ENCODE results near the gene ANKRD60.

ANKRD60 gene

GRCh38 chr20:58244517-58245030 lies 16.1 kb upstream of the ANKRD60 start:
- DNase-seq, result no peak

- no peak for DNase-seq
Observed at GRCh38 chr20:58243653-58244410, 15.4 kb upstream of the ANKRD60 start.

DNA sequence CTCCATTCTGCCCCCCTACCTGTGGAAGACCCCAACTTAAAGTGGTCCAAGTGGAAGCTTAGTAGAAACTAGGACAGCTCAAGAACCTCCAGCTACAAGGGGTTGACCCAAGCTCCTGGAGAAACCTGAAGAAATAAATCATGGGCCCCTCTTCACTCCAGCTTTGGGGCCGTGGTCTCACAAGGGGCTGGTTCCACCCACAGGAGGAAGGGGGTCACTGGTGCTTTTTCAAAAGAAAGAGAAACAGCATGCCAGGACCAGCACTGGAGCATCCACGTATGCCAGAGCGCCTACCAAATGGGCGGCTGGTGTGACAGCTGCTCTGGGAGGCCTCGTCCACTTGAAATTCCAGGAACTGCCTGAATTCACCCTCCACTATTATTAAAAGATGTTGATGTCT lies 14.4 kb upstream of the ANKRD60 start:
- no peak for DNase-seq

DNA sequence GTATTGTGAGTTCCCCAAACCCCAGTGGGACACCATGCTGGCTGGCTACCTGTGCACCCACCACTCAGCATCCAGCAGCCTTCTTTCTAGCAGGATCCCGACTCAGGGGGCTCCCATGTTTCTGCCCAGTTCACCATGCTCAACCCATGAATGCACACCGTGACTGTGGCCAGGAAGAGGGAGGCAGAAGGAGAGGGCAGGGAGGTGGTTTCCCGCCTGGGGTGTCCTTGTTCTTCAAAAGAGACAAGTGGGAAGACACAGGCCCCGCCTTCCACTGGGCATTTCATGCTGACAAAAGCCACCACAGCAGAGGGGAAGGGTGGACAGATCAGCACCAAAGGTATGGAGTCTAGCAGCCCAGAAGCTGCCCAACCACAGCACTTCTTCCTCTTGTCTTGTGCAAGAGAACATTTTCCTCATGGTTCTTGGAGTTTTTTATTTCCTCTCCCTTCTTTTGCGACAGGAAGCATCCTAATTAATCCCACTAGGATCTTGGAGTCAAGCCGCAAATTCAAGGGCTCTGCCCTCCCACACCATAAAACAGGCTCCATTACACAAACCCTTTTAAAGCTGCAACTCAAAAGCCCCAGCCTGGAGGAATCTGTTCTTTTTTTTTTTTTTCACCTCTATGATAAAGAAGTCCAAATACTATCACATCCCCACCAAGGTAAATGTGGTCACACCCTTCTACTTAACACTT lies 13.5 kb upstream of the ANKRD60 start:
- DNase-seq, result no peak

DNA sequence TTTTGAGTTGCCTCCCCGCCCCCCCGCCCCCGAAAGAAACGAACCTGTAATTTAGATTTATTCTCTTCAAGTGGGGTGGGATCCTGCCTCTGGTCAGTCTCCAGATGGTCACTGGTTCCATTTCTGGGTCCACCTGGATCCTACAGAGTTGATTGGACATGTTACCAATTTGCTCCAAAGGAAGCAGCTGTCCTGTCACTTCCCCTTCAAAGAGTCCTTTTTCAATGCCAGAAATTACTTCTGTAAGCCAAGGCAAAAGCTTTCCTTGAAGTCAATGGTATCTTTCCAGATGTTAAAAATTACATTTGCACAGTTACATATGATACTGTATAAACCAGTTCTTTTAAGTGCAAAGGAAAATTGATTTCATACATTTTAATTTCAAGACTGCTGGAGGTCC lies 12.0 kb upstream of the ANKRD60 start:
- DNase-seq, result no peak

- no peak for DNase-seq
Observed at GRCh38 chr20:58239216-58239615, 10.8 kb upstream of the ANKRD60 start.

DNA sequence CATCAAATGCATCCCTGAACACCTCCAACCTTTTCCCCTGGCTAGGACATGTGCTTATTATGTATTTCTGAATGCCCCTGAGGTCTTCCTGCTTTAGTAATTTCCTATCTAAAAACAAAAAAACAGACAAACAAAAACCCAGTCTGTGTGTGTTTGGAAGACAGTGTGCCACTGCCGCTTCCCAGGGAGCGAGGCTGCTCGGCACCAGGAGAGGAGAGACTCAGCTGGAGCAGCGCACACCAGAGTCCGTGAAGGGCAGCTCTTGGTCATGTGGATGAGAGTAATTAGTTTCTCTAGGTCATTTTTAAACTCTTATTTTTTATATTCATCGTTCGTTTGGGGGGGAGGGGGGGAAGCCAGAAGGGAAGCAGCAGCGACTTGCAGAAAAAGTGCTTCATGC lies 10.0 kb upstream of the ANKRD60 start:
- no peak for DNase-seq

- DNase-seq, result no peak
Observed at GRCh38 chr20:58237318-58238132, 9.1 kb upstream of the ANKRD60 start.

- DNase-seq, result peak; percentile 59
Observed at GRCh38 chr20:58236612-58237317, 8.3 kb upstream of the ANKRD60 start.

GRCh38 chr20:58235010-58235409 lies 6.6 kb upstream of the ANKRD60 start:
- no peak for DNase-seq

GRCh38 chr20:58233881-58234528 lies 5.6 kb upstream of the ANKRD60 start:
- DNase-seq, result no peak

DNA sequence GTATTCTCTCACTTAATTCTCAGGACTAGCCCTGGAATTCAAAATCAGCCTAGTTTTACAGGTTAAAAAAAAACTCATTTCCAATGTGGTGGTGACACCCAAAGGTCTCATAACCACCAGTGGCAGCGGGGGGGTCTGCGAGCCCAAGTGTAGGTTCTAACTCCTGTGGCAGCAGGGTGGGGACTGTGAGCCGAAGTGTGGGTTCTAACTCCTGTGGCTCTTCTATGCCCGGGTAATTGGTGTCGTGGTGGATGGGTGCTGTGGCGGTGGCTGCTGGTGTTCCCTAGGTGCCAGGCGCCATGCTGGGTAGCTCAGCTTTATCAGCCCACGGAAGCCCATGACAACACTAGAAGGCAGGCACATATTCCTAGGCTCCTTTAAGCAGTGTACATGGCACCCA lies 4.9 kb upstream of the ANKRD60 start:
- no peak for DNase-seq

GRCh38 chr20:58231683-58232082 lies 3.2 kb upstream of the ANKRD60 start:
- no peak for DNase-seq

DNA sequence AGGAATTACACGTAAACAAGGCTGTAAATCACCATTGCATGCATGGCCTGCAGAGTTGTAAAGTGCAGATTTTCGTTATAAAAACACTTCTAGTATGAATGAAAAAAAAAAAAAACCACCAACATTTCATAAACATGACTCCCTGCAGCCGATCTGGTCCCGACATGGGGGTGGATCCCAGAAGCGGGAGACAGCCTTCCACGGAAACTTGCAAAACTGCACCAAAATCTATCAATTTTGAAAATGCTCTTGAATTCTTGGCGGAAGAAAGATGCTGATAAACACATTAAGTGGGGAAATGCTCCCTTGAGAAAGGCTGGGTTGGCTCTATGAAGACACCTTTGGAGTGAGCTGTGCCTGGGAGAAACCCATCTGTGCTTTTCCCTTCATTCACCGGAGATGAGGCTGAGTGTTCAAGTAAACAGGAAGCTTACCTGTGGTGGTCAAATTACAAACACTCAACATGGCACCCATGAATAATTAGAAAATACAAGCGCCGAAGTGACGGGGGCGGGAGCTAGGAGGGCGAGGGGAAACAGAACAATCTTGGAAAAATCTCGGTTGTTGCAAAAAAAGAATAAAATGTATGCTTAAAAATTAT lies 845 bp upstream of the ANKRD60 start:
- no peak for DNase-seq

DNA sequence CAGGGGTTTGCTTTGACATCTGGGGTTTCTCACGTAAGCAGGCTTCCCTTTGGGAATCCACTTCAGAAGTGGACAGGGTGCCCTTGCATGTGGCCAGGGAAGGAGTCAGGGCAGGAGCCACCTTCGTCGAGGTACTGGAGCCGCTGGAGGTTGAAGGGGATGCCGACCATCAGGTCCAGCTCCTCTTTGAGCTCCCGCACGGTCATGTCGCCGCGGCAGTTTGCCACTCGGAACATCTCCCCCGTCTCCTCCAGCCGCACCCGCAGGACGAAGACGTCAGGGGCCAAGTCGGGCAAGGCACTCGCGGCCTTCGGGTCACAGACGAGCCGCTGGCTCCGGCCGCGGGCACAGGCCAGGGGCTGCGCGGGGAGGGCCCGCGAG lies 360 bp downstream of the ANKRD60 start:
- no peak for DNase-seq

- no peak for DNase-seq
Observed at GRCh38 chr20:58227391-58228102, 906 bp downstream of the ANKRD60 start.

DNA sequence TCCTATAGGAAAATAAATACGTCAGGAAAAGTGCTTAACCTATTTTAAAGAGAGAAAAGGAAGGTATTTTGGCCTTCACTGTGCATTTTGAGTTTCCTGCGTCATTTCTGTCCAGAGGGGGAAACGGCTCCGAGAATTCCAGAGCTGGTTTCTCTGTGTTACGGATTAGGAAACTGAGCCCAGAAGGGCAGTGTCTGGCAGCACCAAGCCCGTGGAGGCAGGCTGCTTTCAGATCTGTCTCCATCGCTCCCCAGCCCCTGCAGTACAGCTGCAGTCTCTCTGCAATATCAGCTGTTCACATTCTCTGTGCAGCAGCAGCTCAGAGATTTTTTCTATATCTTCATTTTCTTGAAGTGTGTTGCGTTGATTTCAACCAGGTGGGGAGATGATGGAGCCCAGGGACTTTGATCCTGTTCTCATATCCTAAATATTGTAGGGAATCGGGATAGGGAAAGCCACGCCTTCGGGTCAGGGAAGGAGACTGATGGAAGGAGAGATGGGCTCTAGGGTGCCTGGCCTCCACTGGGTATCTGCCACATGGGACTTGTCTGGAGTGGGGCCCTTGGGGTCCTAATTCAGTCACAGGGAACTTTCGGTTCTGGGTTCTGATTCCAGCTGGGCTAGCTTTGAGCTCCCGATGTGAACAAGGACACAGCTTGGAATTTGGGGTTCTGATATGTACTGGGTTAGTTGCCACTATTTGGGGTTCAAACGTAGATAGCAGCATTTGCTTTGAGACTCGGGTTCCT lies 2.8 kb downstream of the ANKRD60 start:
- no peak for DNase-seq

DNA sequence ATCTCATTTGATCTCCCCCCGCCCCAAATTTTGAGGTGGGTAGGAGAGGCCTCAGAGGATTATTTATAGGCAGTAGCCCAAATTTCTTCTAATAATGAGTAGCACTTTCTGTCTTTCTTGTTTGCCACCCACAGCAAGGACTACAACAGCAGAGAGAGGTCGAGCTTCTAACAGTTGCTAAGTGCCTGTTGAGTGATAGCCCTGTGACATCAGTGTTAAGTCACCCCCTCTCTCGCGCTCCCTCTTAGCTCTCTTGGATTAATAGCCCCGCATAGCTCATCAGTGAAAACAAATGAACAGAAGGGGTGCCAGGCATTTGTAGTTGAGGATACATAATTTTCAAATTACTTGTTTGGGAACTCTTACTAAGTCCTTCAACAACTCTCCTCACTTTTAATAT lies 3.5 kb downstream of the ANKRD60 start:
- no peak for DNase-seq

GRCh38 chr20:58224097-58224496 lies 4.4 kb downstream of the ANKRD60 start:
- no peak for DNase-seq

DNA sequence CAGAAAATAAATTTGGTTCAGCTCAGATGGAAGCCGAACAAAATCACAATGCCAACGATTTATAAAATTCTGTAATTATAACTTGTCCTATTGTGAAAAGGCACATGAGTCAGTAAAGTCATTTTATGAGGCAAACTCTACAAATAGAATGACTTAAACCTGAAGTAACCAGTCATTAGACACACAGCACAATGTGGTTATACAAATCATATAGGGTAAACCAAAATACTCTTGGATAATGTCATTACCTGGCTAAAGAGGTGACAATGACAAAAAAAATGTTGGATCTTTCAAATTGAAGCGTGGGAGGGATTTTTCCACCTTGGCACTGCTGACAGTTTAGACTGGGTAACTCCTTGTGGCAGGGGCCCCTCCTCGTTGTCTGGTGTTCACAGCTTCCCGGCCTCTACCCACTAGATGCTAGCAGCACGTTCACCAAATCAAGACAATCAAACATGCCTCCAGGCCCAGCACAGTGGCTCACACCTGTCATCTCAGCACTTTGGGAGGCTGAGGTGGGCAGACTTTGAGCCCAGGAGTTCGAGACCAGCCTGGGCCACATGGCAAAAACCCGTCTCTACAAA lies 5.0 kb downstream of the ANKRD60 start:
- no peak for DNase-seq

All from NCI-H226 (cell line).